ENCODE results near the gene IL22RA1.

- TF ChIP-seq CTCF (IDR thresholded peaks at IDR 0.05), result no peak
- TF ChIP-seq ZFX (IDR thresholded peaks at IDR 0.05; ENCODE audit: borderline replicate concordance), result no peak
Measured at GRCh38 chr1:24110642-24111261, 32.2 kb downstream of the IL22RA1 start.

Measured in 22Rv1 (cell line).